Measurements from ENCODE around the gene TMEM258.

Gene TMEM258

GRCh38 chr11:61756147-61756451, 36.3 kb downstream of the TMEM258 start:
- no peak for TF ChIP-seq CTCF (IDR thresholded peaks at IDR 0.05; ENCODE audit: low read depth, low read length, missing control alignments)
- H3K27ac ChIP-seq = peak overlapping the region; percentile 55
- no peak overlapping the region for H3K4me3 ChIP-seq (ENCODE audit: low read depth, low read length)
- H3K36me3 ChIP-seq (replicated peaks) = no peaks in the 10 kb centered on the region
- in situ Hi-C loops (cut with HindIII; ENCODE audit: low pct_ligation_motif_present, low sequenced_read_pairs) = no loop called here
- no peak for DNase-seq
- H3K27me3 ChIP-seq (replicated peaks) = no peaks in the 10 kb centered on the region

- in situ Hi-C loops (cut with HindIII; ENCODE audit: low pct_ligation_motif_present, low sequenced_read_pairs) = no loop called here
- Histone ChIP-seq H3K27me3 (replicated peaks) (no peaks in the 10 kb centered on the region), H3K4me3 (ENCODE audit: low read depth, low read length) (peak overlapping the region; percentile 15), H3K36me3 (replicated peaks) (no peaks in the 10 kb centered on the region), H3K27ac (peak overlapping the region; percentile 30)
- peak; percentile 75 for DNase-seq
- no peak for TF ChIP-seq CTCF (IDR thresholded peaks at IDR 0.05; ENCODE audit: low read depth, low read length, missing control alignments)
These were observed 37.6 kb downstream of the TMEM258 start for GRCh38 chr11:61754534-61755482.

- H3K36me3 ChIP-seq (replicated peaks) = no peaks in the 10 kb centered on the region
- no peaks in the 10 kb centered on the region for H3K27me3 ChIP-seq (replicated peaks)
- DNase-seq = no peak
- H3K27ac ChIP-seq = no peak overlapping the region
- in situ Hi-C loops (cut with HindIII; ENCODE audit: low pct_ligation_motif_present, low sequenced_read_pairs) = no loop called here
- H3K4me3 ChIP-seq (ENCODE audit: low read depth, low read length) = peak overlapping the region; percentile 67
- TF ChIP-seq CTCF (IDR thresholded peaks at IDR 0.05; ENCODE audit: low read depth, low read length, missing control alignments) = no peak
These were observed 38.7 kb downstream of the TMEM258 start for GRCh38 chr11:61753672-61754071.

- no peak for DNase-seq
- H3K4me3 ChIP-seq (ENCODE audit: low read depth, low read length) = peak overlapping the region; percentile 67
- no peak for TF ChIP-seq CTCF (IDR thresholded peaks at IDR 0.05; ENCODE audit: low read depth, low read length, missing control alignments)
These were observed 39.4 kb downstream of the TMEM258 start for GRCh38 chr11:61752925-61753521.

GRCh38 chr11:61752117-61752924, 40.1 kb downstream of the TMEM258 start, which contains the start of gene MYRF:
MYRF (plus strand) TSS chr11:61752636; CDS start chr11:61752745, 109 bp downstream.
- in situ Hi-C loops (cut with HindIII; ENCODE audit: low pct_ligation_motif_present, low sequenced_read_pairs) = no loop called here
- H3K27me3 ChIP-seq (replicated peaks) = no peaks in the 10 kb centered on the region

More at GRCh38 chr11:61752925-61753521, 39.4 kb downstream of the TMEM258 start:
- no peaks in the 10 kb centered on the region for H3K36me3 ChIP-seq (replicated peaks)
- no peak overlapping the region for H3K27ac ChIP-seq
- H3K27me3 ChIP-seq (replicated peaks) = no peaks in the 10 kb centered on the region
- in situ Hi-C loops (cut with HindIII; ENCODE audit: low pct_ligation_motif_present, low sequenced_read_pairs) = no loop called here

More at GRCh38 chr11:61752117-61752924, 40.1 kb downstream of the TMEM258 start, which contains the start of gene MYRF:
- H3K27ac ChIP-seq = no peak within 1 kb of the TSS
- no peaks in the 10 kb centered on the region for H3K36me3 ChIP-seq (replicated peaks)
- H3K4me3 ChIP-seq (ENCODE audit: low read depth, low read length) = peak within 1 kb of the TSS; percentile 67
- TF ChIP-seq CTCF (IDR thresholded peaks at IDR 0.05; ENCODE audit: low read depth, low read length, missing control alignments) = peak; percentile 46
- no peak for DNase-seq

Measured in brain microvascular endothelial cell (primary cell).